HG03175 (cell line): ENCODE results near the gene KIAA1210.

Source experiments
- ATAC-seq: cut with Tn5 transposase; IDR thresholded peaks from one replicate; pipeline ENCODE4 v1.9.1; 2021; ENCODE audit warnings: mild to moderate bottlenecking, moderate library complexity; ENCODE audit not compliant: unreplicated experiment

KIAA1210 gene

GRCh38 chrX:119093991-119094735 is 33.4 kb downstream of the KIAA1210 start:
- ATAC-seq: no peak

- no peak for ATAC-seq
Observed at GRCh38 chrX:119090627-119091026, 37.0 kb downstream of the KIAA1210 start.

- no peak for ATAC-seq
Observed at GRCh38 chrX:119089619-119090018, 38.0 kb downstream of the KIAA1210 start.

GRCh38 chrX:119087121-119087520 is 40.5 kb downstream of the KIAA1210 start:
- no peak for ATAC-seq

- no peak for ATAC-seq
Observed at GRCh38 chrX:119084766-119085165, 42.8 kb downstream of the KIAA1210 start.

GRCh38 chrX:119082278-119082677 is 45.3 kb downstream of the KIAA1210 start:
- ATAC-seq: no peak

GRCh38 chrX:119075270-119076025 is 52.2 kb downstream of the KIAA1210 start:
- ATAC-seq: no peak

GRCh38 chrX:119073911-119074310 is 53.7 kb downstream of the KIAA1210 start:
- ATAC-seq: no peak

GRCh38 chrX:119073200-119073905 is 54.3 kb downstream of the KIAA1210 start:
- ATAC-seq: no peak

- ATAC-seq: no peak
Observed at GRCh38 chrX:119072744-119073143, 54.9 kb downstream of the KIAA1210 start, which contains the start of gene CT47C1. Gene CT47C1, plus strand, starts transcription at chrX:119072993. Its CDS starts 233 bp downstream, at chrX:119073226.

- ATAC-seq: peak; percentile 92
Observed at GRCh38 chrX:119071381-119071780, 56.2 kb downstream of the KIAA1210 start.

GRCh38 chrX:119069762-119070161 is 57.9 kb downstream of the KIAA1210 start:
- no peak for ATAC-seq

- ATAC-seq: no peak
Observed at GRCh38 chrX:119069128-119069527, 58.5 kb downstream of the KIAA1210 start.

GRCh38 chrX:119067023-119067739 is 60.4 kb downstream of the KIAA1210 start:
- ATAC-seq: peak; percentile 57

- no peak for ATAC-seq
Observed at GRCh38 chrX:119063428-119063827, 64.2 kb downstream of the KIAA1210 start.

GRCh38 chrX:119062750-119063374 is 64.8 kb downstream of the KIAA1210 start:
- no peak for ATAC-seq

GRCh38 chrX:119055687-119056086 is 71.9 kb downstream of the KIAA1210 start:
- no peak for ATAC-seq

- ATAC-seq: no peak
Observed at GRCh38 chrX:119045884-119046283, 81.7 kb downstream of the KIAA1210 start.

- no peak for ATAC-seq
Observed at GRCh38 chrX:119042996-119043395, 84.6 kb downstream of the KIAA1210 start.

- ATAC-seq: no peak
Observed at GRCh38 chrX:119042040-119042439, 85.6 kb downstream of the KIAA1210 start.
